IMR-90 (cell line): ENCODE measurements around the gene EPHB1. TPM values are rescaled to one million over a fixed set of nuclear protein-coding genes. Genes with fewer than 3 reads are reported as not detected.

Experiments
- ATAC-seq: fragments of 200-7000 bp; cut with Tn5 transposase; 2 replicates; pipeline ENCODE4 v1.9.1; 2020; ENCODE audit warnings: low read depth, mild to moderate bottlenecking, moderate library complexity
- BruUV-seq: library from RNA; stranded (reverse); fragments of 400-500 nt; replicated peaks from 2 replicates; lab custom pipeline; 2021; lab: Mats Ljungman, UMichigan
- CTCF ChIA-PET: fragments of 300-600 bp; formaldehyde crosslinking; extraction: SDS; loops from one replicate; lab custom pipeline; 2021; ENCODE audit warnings: antibody characterized with exemption; lab: Yijun Ruan, JAX
- POLR2A ChIA-PET: fragments of 300-600 bp; sonication (Branson Sonifier 250); formaldehyde crosslinking; loops from one replicate; lab custom pipeline; 2022; ENCODE audit warnings: antibody characterized with exemption; ENCODE audit not compliant: unreplicated experiment; lab: Charles Lee
- DNase-seq: peaks from one replicate; pipeline ENCODE4 v3.0.0; 2013
- H2AFZ ChIP-seq: replicated peaks from 2 replicates; pipeline ENCODE3; 2013; ENCODE audit warnings: low read length, mild to moderate bottlenecking; ENCODE audit not compliant: poor library complexity
- H2AK5ac ChIP-seq: 2 replicates; pipeline ENCODE4 v1.6.1; 2013; ENCODE audit warnings: low read depth, low read length, inconsistent platforms
- H2AK9ac ChIP-seq: replicated peaks from 2 replicates; pipeline ENCODE3; 2013; ENCODE audit warnings: mild to moderate bottlenecking, low read depth, low read length, moderate library complexity; ENCODE audit not compliant: poor library complexity
- H2BK120ac ChIP-seq: 2 replicates; pipeline ENCODE4 v1.6.1; 2013; ENCODE audit warnings: low read depth, low read length, inconsistent platforms
- H2BK15ac ChIP-seq: 3 replicates; pipeline ENCODE4 v1.6.1; 2013; ENCODE audit warnings: low read depth, low read length, inconsistent platforms
- H2BK20ac ChIP-seq: 2 replicates; pipeline ENCODE4 v1.6.1; 2013; ENCODE audit warnings: low read depth, mild to moderate bottlenecking, inconsistent platforms, low read length, moderate library complexity
- H2BK5ac ChIP-seq: 2 replicates; pipeline ENCODE4 v1.6.1; 2013; ENCODE audit warnings: mild to moderate bottlenecking, low read depth, low read length, inconsistent platforms; ENCODE audit not compliant: poor library complexity, severe bottlenecking
- H3K14ac ChIP-seq: replicated peaks from 2 replicates; pipeline ENCODE4 v1.6.1; 2013; ENCODE audit warnings: low read depth, low read length, inconsistent platforms
- H3K18ac ChIP-seq: 2 replicates; pipeline ENCODE4 v1.6.1; 2013; ENCODE audit warnings: low read depth, low read length, control low read depth
- H3K23ac ChIP-seq: 2 replicates; pipeline ENCODE4 v1.6.1; 2013; ENCODE audit warnings: low read depth, low read length, inconsistent platforms
- H3K27ac ChIP-seq: 2 replicates; pipeline ENCODE4 v1.5.1; 2013; ENCODE audit warnings: mild to moderate bottlenecking, control low read depth, low read length; ENCODE audit not compliant: insufficient read depth
- H3K27me3 ChIP-seq: 2 replicates; pipeline ENCODE4 v1.6.1; 2013; ENCODE audit warnings: low read length; ENCODE audit not compliant: control insufficient read depth, insufficient read depth
- H3K36me3 ChIP-seq: 2 replicates; pipeline ENCODE4 v1.6.1; 2013; ENCODE audit warnings: low read length, mixed read lengths; ENCODE audit not compliant: control insufficient read depth, insufficient read depth
- H3K4ac ChIP-seq: 2 replicates; pipeline ENCODE4 v1.6.1; 2013; ENCODE audit warnings: low read depth, low read length, inconsistent platforms
- H3K4me1 ChIP-seq: 2 replicates; pipeline ENCODE4 v1.6.1; 2013; ENCODE audit warnings: low read length, mixed read lengths; ENCODE audit not compliant: control insufficient read depth, insufficient read depth
- H3K4me2 ChIP-seq: 2 replicates; pipeline ENCODE4 v1.6.1; 2013; ENCODE audit warnings: low read depth, mild to moderate bottlenecking, control low read depth, low read length, moderate library complexity
- H3K4me3 ChIP-seq: 2 replicates; pipeline ENCODE4 v1.5.1; 2013; ENCODE audit warnings: low read depth, mild to moderate bottlenecking, control low read depth, low read length, moderate library complexity; ENCODE audit not compliant: insufficient read depth
- H3K56ac ChIP-seq: 2 replicates; pipeline ENCODE4 v1.6.1; 2013; ENCODE audit warnings: low read length, inconsistent platforms; ENCODE audit not compliant: insufficient read depth; ENCODE audit errors: extremely low read depth
- H3K79me1 ChIP-seq, 2 experiments: 2 replicates each; pipeline ENCODE4 v1.6.1; 2013; ENCODE audit warnings: low read length in 2 of 2, inconsistent platforms in 1 of 2, low read depth in 1 of 2
- H3K9ac ChIP-seq: 2 replicates; pipeline ENCODE4 v1.6.1; 2013; ENCODE audit warnings: low read depth, low read length, control low read depth
- H3K9me1 ChIP-seq: 2 replicates; pipeline ENCODE4 v1.6.1; 2013; ENCODE audit warnings: low read length, inconsistent platforms; ENCODE audit not compliant: insufficient read depth
- H3K9me3 ChIP-seq: 2 replicates; pipeline ENCODE4 v1.6.1; 2013; ENCODE audit warnings: low read length; ENCODE audit not compliant: control insufficient read depth, insufficient read depth
- H4K20me1 ChIP-seq: 2 replicates; pipeline ENCODE4 v1.6.1; 2013; ENCODE audit warnings: low read length, inconsistent platforms; ENCODE audit not compliant: insufficient read depth
- H4K5ac ChIP-seq: 2 replicates; pipeline ENCODE4 v1.6.1; 2013; ENCODE audit warnings: mild to moderate bottlenecking, low read depth, low read length, control low read depth
- H4K8ac ChIP-seq, 2 experiments: 2 replicates each; pipeline ENCODE4 v1.6.1; 2013; ENCODE audit warnings: low read depth in 2 of 2, low read length in 2 of 2, control low read depth in 1 of 2, inconsistent platforms in 1 of 2
- H4K91ac ChIP-seq: 2 replicates; pipeline ENCODE4 v1.6.1; 2013; ENCODE audit warnings: low read depth, low read length, inconsistent platforms; ENCODE audit not compliant: insufficient read depth
- BHLHE40 ChIP-seq: fragments of 150-350 bp; IDR thresholded peaks from 2 replicates; pipeline ENCODE4 v1.6.1; 2016; ENCODE audit warnings: mild to moderate bottlenecking, low read depth, low read length
- CEBPB ChIP-seq: IDR thresholded peaks from 2 replicates; pipeline ENCODE4 v1.6.1; 2012; ENCODE audit warnings: low read depth, low read length, improper control_type of control experiment
- CHD1 ChIP-seq: IDR thresholded peaks from 2 replicates; pipeline ENCODE4 v1.6.1; 2012; ENCODE audit warnings: low read depth, low read length, improper control_type of control experiment
- CTCF ChIP-seq: conservative IDR thresholded peaks from 2 replicates; pipeline ENCODE4 v1.5.1; 2012; ENCODE audit warnings: mild to moderate bottlenecking, low read depth, low read length, improper control_type of control experiment
- FOS ChIP-seq: fragments of 150-350 bp; IDR thresholded peaks from 2 replicates; pipeline ENCODE4 v1.6.1; 2016; ENCODE audit warnings: low read depth, low read length
- MAFK ChIP-seq: IDR thresholded peaks from 2 replicates; pipeline ENCODE4 v1.6.1; 2012; ENCODE audit warnings: low read depth, low read length, improper control_type of control experiment
- MAZ ChIP-seq: IDR thresholded peaks from 2 replicates; pipeline ENCODE4 v1.6.1; 2012; ENCODE audit warnings: low read depth, mild to moderate bottlenecking, low read length, improper control_type of control experiment, moderate library complexity, borderline replicate concordance
- MXI1 ChIP-seq: IDR thresholded peaks from 2 replicates; pipeline ENCODE4 v1.6.1; 2012; ENCODE audit warnings: low read depth, mild to moderate bottlenecking, low read length, moderate library complexity, borderline replicate concordance
- NFE2L2 ChIP-seq: fragments of 150-350 bp; IDR thresholded peaks from 2 replicates; pipeline ENCODE4 v1.6.1; 2016; ENCODE audit warnings: low read depth, mild to moderate bottlenecking, low read length
- RAD21 ChIP-seq: IDR thresholded peaks from 2 replicates; pipeline ENCODE4 v1.6.1; 2012; ENCODE audit warnings: low read length, improper control_type of control experiment
- SMC3 ChIP-seq: fragments of 150-350 bp; IDR thresholded peaks from 2 replicates; pipeline ENCODE4 v1.6.1; 2016; ENCODE audit warnings: low read depth, mild to moderate bottlenecking, antibody characterized with exemption, low read length, moderate library complexity
- WGBS, 2 experiments: methylation state at CpG; one replicate each; pipeline versions ENCODE4 v1.1.5 to v1.1.7; 2013; ENCODE audit warnings: missing lambda C conversion rate in 2 of 2; ENCODE audit not compliant: insufficient read length in 1 of 2; ENCODE audit errors: extremely low coverage in 2 of 2; 5-methylcytosine and 5-hydroxymethylcytosine counted together
- dilution Hi-C: fragments of 300-500 bp; cut with HindIII; formaldehyde crosslinking; loops from one replicate; pipeline ENCODE4 v1.14.3; 2018; ENCODE audit warnings: low sequenced_read_pairs; ENCODE audit not compliant: unreplicated experiment
- in situ Hi-C: fragments of 300-500 bp; cut with MboI; formaldehyde crosslinking; loops from 3 replicates; pipeline ENCODE4 v1.14.3; 2019; ENCODE audit warnings: low sequenced_read_pairs, inconsistent platforms, mixed read lengths
- intact Hi-C: fragments of 100-400 bp; cut with micrococcal nuclease; formaldehyde crosslinking; loops from 2 replicates; pipeline ENCODE4 v1.10.0; 2022
- polyA plus RNA-seq, 3 experiments: library from polyadenylated mRNA; depleted of rRNA; stranded (reverse); fragments of >200 nt; gene quantifications; 2 replicates each; pipeline ENCODE4 v1.2.3, GENCODE V29; 2012; ENCODE audit warnings: low replicate concordance in 1 of 3
- total RNA-seq: library from RNA; depleted of rRNA; stranded (reverse); fragments of >200 nt; gene quantifications from 2 replicates; pipeline ENCODE4 v1.2.3, GENCODE V29; 2012
- TF ChIP-seq, protein P1 (sequence below): fragments of 150-350 bp; IDR thresholded peaks from 2 replicates; pipeline ENCODE4 v1.6.1; 2017; ENCODE audit warnings: mild to moderate bottlenecking, antibody characterized with exemption, low read length, low read depth
- TF ChIP-seq, protein P2 (sequence below): fragments of 150-350 bp; IDR thresholded peaks from 2 replicates; pipeline ENCODE4 v1.6.1; 2016; ENCODE audit warnings: low read depth, mild to moderate bottlenecking, low read length, moderate library complexity, borderline replicate concordance

EPHB1 gene
- total and polyA plus RNA-seq, 2 of the 4 experiments (the other 2 are of a cell fraction), result 0.17 to 0.36 TPM

GRCh38 chr3:134864636-134865035 lies 69.6 kb downstream of the EPHB1 start:
- dilution Hi-C loops, result no loop called here

More at GRCh38 chr3:134864636-134865035, 69.6 kb downstream of the EPHB1 start:
- Histone ChIP-seq H4K5ac (no peak overlapping the region), H2AFZ (no peak overlapping the region), H2BK5ac (no peak overlapping the region), H3K18ac (no peak overlapping the region), H3K4me1 (no peaks in the 10 kb centered on the region), H3K36me3 (no peaks in the 10 kb centered on the region), H3K14ac (no peak overlapping the region), H2AK9ac (no peak overlapping the region), H2AK5ac (no peak overlapping the region), H3K4me2 (no peak overlapping the region), H3K23ac (no peak overlapping the region), H3K9me3 (no peaks in the 10 kb centered on the region), H4K91ac (no peak overlapping the region), H3K56ac (no peak overlapping the region), H3K9me1 (no peaks in the 10 kb centered on the region), H2BK15ac (no peak overlapping the region), H4K8ac (no peak overlapping the region), H2BK20ac (no peak overlapping the region), H3K79me1 (no peaks in the 10 kb centered on the region), H3K27ac (no peak overlapping the region), H4K20me1 (no peaks in the 10 kb centered on the region), H2BK120ac (no peak overlapping the region), H3K9ac (no peak overlapping the region), H3K4me3 (no peak overlapping the region), H3K27me3 (no peaks in the 10 kb centered on the region), H3K4ac (no peak overlapping the region)
- BruUV-seq, result no TSS peak
- ATAC-seq (no peak), DNase-seq (no peak)
- CTCF ChIA-PET, result no interaction called here
- intact Hi-C loops (no loop called here), in situ Hi-C loops (no loop called here)
- no CpG with 5 or more reads among the region's 5 CpGs for WGBS, 2 experiments
- TF ChIP-seq CEBPB (no peak), MXI1 (no peak), RAD21 (no peak), CHD1 (no peak), MAFK (no peak), SMC3 (no peak), BHLHE40 (no peak), FOS (no peak), MAZ (no peak), NFE2L2 (no peak), CTCF (no peak)
- TF ChIP-seq, protein P1, sequence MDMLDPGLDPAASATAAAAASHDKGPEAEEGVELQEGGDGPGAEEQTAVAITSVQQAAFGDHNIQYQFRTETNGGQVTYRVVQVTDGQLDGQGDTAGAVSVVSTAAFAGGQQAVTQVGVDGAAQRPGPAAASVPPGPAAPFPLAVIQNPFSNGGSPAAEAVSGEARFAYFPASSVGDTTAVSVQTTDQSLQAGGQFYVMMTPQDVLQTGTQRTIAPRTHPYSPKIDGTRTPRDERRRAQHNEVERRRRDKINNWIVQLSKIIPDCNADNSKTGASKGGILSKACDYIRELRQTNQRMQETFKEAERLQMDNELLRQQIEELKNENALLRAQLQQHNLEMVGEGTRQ, result no peak
- TF ChIP-seq, protein P2, sequence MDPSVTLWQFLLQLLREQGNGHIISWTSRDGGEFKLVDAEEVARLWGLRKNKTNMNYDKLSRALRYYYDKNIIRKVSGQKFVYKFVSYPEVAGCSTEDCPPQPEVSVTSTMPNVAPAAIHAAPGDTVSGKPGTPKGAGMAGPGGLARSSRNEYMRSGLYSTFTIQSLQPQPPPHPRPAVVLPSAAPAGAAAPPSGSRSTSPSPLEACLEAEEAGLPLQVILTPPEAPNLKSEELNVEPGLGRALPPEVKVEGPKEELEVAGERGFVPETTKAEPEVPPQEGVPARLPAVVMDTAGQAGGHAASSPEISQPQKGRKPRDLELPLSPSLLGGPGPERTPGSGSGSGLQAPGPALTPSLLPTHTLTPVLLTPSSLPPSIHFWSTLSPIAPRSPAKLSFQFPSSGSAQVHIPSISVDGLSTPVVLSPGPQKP, result no peak
- POLR2A ChIA-PET, result no interaction called here
